ENCODE results near the gene TBCCD1.

TBCCD1 gene, protein sequence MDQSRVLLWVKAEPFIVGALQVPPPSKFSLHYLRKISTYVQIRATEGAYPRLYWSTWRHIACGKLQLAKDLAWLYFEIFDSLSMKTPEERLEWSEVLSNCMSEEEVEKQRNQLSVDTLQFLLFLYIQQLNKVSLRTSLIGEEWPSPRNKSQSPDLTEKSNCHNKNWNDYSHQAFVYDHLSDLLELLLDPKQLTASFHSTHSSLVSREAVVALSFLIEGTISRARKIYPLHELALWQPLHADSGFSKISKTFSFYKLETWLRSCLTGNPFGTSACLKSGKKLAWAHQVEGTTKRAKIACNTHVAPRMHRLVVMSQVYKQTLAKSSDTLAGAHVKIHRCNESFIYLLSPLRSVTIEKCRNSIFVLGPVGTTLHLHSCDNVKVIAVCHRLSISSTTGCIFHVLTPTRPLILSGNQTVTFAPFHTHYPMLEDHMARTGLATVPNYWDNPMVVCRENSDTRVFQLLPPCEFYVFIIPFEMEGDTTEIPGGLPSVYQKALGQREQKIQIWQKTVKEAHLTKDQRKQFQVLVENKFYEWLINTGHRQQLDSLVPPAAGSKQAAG

GRCh38 chr3:186567072-186567921 is at the start of gene TBCCD1:
TBCCD1 (minus strand) TSS chr3:186567339; CDS start chr3:186564329, 3,010 bp downstream.
- Mint-ChIP-seq H3K4me3 (peak within 1 kb of the TSS; percentile 94), H3K4me1 (ENCODE audit: low read depth) (peaks cover 68% of the 10 kb centered on the region), H3K9me3 (ENCODE audit: low read depth) (no peaks in the 10 kb centered on the region), H3K27ac (peak within 1 kb of the TSS; percentile 96), H3K36me3 (peaks cover 2% of the 10 kb centered on the region), H3K27me3 (no peaks in the 10 kb centered on the region)

DNA sequence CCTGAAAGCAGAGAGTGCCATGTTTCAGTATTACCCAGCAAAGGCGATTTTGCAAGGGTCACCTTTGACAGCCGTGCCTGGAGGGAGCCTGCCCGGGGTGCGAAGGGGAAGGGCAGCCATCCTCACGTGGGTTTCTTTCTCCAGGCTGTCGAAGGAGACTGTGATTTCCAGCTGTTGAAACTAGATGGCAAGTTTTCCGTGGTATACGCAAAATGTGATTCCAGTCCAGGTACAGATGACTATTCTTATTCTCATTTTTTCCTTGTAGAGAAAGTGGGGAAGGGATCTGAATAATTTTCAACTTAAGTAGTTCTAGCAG is 49.1 kb upstream of the TBCCD1 start:
- no peaks in the 10 kb centered on the region for H3K36me3 Mint-ChIP-seq
- no peak overlapping the region for H3K4me3 Mint-ChIP-seq
- peaks cover 11% of the 10 kb centered on the region for H3K27me3 Mint-ChIP-seq

GRCh38 chr3:186614597-186615483 is 47.7 kb upstream of the TBCCD1 start:
- H3K27me3 Mint-ChIP-seq = peaks cover 11% of the 10 kb centered on the region
- H3K27ac Mint-ChIP-seq = peak overlapping the region; percentile 51
- H3K9me3 Mint-ChIP-seq (ENCODE audit: low read depth) = no peaks in the 10 kb centered on the region
- peak overlapping the region; percentile 33 for H3K4me3 Mint-ChIP-seq
- no peaks in the 10 kb centered on the region for H3K36me3 Mint-ChIP-seq
- H3K4me1 Mint-ChIP-seq (ENCODE audit: low read depth) = peaks cover 20% of the 10 kb centered on the region

More for the DNA sequence above, 49.1 kb upstream of the TBCCD1 start:
- Mint-ChIP-seq H3K27ac (no peak overlapping the region), H3K9me3 (ENCODE audit: low read depth) (no peaks in the 10 kb centered on the region), H3K4me1 (ENCODE audit: low read depth) (peaks cover 20% of the 10 kb centered on the region)

DNA sequence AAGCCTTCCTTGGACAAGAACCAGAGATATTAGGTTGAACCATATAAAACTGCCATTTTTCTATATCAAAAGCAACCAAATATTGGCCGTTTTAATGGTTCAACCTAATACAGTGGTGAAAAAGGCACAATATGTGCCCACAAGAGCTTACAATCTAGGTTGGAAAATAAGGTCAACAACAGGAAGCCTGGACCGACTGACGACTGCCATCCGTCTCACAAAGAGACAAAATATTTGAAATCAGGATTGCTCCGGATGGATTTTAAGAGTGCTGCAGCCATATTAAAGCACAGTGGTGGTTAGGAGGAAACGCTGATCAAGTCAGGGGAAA is 47.1 kb upstream of the TBCCD1 start:
- Mint-ChIP-seq H3K27me3 (peaks cover 11% of the 10 kb centered on the region), H3K9me3 (ENCODE audit: low read depth) (no peaks in the 10 kb centered on the region), H3K4me3 (peak overlapping the region; percentile 33), H3K4me1 (ENCODE audit: low read depth) (peaks cover 20% of the 10 kb centered on the region), H3K36me3 (no peaks in the 10 kb centered on the region), H3K27ac (no peak overlapping the region)

GRCh38 chr3:186613637-186614265 is 46.6 kb upstream of the TBCCD1 start:
- Mint-ChIP-seq H3K4me3 (no peak overlapping the region), H3K27me3 (peaks cover 11% of the 10 kb centered on the region), H3K36me3 (no peaks in the 10 kb centered on the region), H3K27ac (no peak overlapping the region), H3K4me1 (ENCODE audit: low read depth) (peaks cover 20% of the 10 kb centered on the region), H3K9me3 (ENCODE audit: low read depth) (no peaks in the 10 kb centered on the region)

- Mint-ChIP-seq H3K27me3 (peaks cover 6% of the 10 kb centered on the region), H3K27ac (no peak within 1 kb of the TSS), H3K9me3 (ENCODE audit: low read depth) (no peaks in the 10 kb centered on the region), H3K4me1 (ENCODE audit: low read depth) (peaks cover 20% of the 10 kb centered on the region), H3K36me3 (no peaks in the 10 kb centered on the region), H3K4me3 (no peak within 1 kb of the TSS)
These were observed 45.8 kb upstream of the TBCCD1 start, which contains the start of gene AHSG for GRCh38 chr3:186612721-186613636. AHSG (plus strand) TSS chr3:186613060; CDS start chr3:186613142, 82 bp downstream.

DNA sequence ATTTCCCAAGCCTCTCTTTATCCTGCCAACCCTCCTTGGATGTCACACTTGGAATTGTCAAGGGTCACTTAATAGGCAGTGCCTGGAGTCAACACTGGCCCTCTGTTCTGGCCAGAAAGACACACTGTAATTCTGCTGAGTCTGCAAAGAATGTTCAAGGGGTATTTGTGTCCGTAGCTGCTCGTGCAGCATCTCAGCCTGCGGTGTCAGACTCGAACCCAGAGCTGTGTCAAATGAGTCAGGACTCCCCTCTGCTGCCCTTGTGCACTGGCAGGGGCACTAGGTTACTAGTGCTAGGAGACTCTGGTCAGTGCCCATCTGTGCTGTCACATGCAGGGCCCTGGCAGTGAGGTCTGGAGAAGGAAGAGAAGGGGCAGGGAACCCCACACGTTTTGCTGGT is 44.9 kb upstream of the TBCCD1 start:
- Mint-ChIP-seq H3K4me1 (ENCODE audit: low read depth) (peaks cover 16% of the 10 kb centered on the region), H3K27ac (no peak overlapping the region), H3K36me3 (no peaks in the 10 kb centered on the region), H3K9me3 (ENCODE audit: low read depth) (no peaks in the 10 kb centered on the region), H3K27me3 (peaks cover 3% of the 10 kb centered on the region), H3K4me3 (no peak overlapping the region)

DNA sequence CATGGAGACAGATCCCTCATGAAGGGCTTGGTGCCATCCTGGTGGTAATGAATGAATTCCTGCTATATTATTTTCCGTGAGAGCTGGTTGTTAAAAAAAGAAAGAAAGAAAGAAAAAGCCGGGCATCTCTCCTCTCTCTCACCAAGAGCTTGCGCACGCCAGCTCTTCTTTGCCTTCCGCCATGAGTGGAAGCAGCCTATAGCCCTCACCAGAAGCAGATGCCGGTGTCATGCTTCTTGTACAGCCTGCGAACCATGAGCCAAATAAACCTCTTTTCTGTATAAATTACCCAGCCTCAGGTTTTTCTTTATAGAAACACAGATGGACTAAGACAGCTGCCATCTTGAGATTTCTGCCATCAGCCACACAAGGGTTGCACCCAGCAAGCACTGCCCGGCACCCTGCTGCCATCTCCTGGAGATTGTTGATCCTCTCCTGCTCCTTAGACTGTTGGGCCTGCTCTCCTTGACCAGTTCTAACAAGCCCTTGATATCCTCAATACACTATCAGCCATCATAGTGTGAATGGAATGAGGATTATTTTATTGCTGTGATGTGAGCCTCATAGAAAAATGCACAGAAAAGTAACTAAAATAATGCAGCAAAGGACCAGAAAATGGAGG is 42.2 kb upstream of the TBCCD1 start:
- no peaks in the 10 kb centered on the region for H3K36me3 Mint-ChIP-seq
- peaks cover 2% of the 10 kb centered on the region for H3K4me1 Mint-ChIP-seq (ENCODE audit: low read depth)
- peaks cover under 1% of the 10 kb centered on the region for H3K27me3 Mint-ChIP-seq
- no peak overlapping the region for H3K4me3 Mint-ChIP-seq
- H3K9me3 Mint-ChIP-seq (ENCODE audit: low read depth) = no peaks in the 10 kb centered on the region
- no peak overlapping the region for H3K27ac Mint-ChIP-seq

GRCh38 chr3:186608624-186609215 is 41.6 kb upstream of the TBCCD1 start:
- Mint-ChIP-seq H3K36me3 (no peaks in the 10 kb centered on the region), H3K4me3 (no peak overlapping the region), H3K27me3 (no peaks in the 10 kb centered on the region), H3K4me1 (ENCODE audit: low read depth) (no peaks in the 10 kb centered on the region), H3K27ac (no peak overlapping the region), H3K9me3 (ENCODE audit: low read depth) (no peaks in the 10 kb centered on the region)

- no peak overlapping the region for H3K27ac Mint-ChIP-seq
- no peaks in the 10 kb centered on the region for H3K9me3 Mint-ChIP-seq (ENCODE audit: low read depth)
- H3K27me3 Mint-ChIP-seq = no peaks in the 10 kb centered on the region
- no peaks in the 10 kb centered on the region for H3K4me1 Mint-ChIP-seq (ENCODE audit: low read depth)
- no peak overlapping the region for H3K4me3 Mint-ChIP-seq
- no peaks in the 10 kb centered on the region for H3K36me3 Mint-ChIP-seq
These were observed 38.7 kb upstream of the TBCCD1 start for GRCh38 chr3:186605561-186606545.

DNA sequence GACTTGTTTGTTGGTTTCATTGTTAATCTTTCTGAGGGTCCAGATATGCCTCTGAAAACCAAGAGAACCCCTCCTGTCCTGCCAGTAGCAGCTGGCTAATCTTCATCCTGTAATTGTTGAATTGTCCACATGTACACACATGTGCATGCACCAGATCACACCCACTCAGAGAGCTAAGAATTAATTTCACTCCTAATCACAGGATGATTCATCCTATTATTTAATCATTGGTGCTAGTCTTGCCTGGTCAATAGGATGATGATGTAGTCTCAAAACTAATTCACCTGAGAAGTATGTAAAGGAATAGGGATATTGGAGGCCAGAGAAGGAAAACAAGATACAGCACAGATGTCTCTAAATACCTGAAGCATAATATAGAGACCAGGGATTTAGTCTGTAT is 37.9 kb upstream of the TBCCD1 start:
- Mint-ChIP-seq H3K9me3 (ENCODE audit: low read depth) (no peaks in the 10 kb centered on the region), H3K27me3 (no peaks in the 10 kb centered on the region), H3K36me3 (no peaks in the 10 kb centered on the region), H3K4me1 (ENCODE audit: low read depth) (no peaks in the 10 kb centered on the region), H3K27ac (no peak overlapping the region), H3K4me3 (no peak overlapping the region)

GRCh38 chr3:186603159-186603558 is 36.0 kb upstream of the TBCCD1 start:
- H3K36me3 Mint-ChIP-seq = no peaks in the 10 kb centered on the region
- H3K27me3 Mint-ChIP-seq = no peaks in the 10 kb centered on the region
- H3K4me3 Mint-ChIP-seq = no peak overlapping the region
- no peaks in the 10 kb centered on the region for H3K9me3 Mint-ChIP-seq (ENCODE audit: low read depth)
- no peaks in the 10 kb centered on the region for H3K4me1 Mint-ChIP-seq (ENCODE audit: low read depth)
- no peak overlapping the region for H3K27ac Mint-ChIP-seq
